ENCODE results near the gene PCBP3.
"Not testable (repeated sequence)": the region's sequence is repeated elsewhere in the genome, so short reads cannot be mapped to it uniquely, and the experiment has no call there.

PCBP3 gene

GRCh38 chr21:45883090-45883489 is 239.6 kb downstream of the PCBP3 start:
- DNase-seq = no peak

DNA sequence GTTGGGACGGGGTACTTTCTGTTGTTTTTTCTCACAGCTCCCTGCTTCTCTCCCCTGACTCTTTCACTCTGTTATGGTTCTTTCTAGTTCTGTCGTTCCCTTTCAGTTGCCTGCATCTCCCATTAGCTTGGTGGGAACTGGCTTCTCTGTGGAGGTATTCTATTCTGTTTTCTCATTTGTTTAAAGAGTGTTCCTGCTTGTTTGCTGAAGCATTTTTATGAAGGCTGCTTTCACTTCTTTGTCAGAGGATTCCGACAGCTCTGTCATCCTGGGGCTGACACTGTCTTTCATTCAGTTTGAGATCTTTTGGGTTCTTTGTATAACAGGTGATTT is 242.0 kb downstream of the PCBP3 start:
- no peak for DNase-seq

GRCh38 chr21:45885930-45886601 is 242.5 kb downstream of the PCBP3 start:
- peak; percentile 17 for DNase-seq

- no peak for DNase-seq
Measured at GRCh38 chr21:45886610-45887026, 243.1 kb downstream of the PCBP3 start.

DNA sequence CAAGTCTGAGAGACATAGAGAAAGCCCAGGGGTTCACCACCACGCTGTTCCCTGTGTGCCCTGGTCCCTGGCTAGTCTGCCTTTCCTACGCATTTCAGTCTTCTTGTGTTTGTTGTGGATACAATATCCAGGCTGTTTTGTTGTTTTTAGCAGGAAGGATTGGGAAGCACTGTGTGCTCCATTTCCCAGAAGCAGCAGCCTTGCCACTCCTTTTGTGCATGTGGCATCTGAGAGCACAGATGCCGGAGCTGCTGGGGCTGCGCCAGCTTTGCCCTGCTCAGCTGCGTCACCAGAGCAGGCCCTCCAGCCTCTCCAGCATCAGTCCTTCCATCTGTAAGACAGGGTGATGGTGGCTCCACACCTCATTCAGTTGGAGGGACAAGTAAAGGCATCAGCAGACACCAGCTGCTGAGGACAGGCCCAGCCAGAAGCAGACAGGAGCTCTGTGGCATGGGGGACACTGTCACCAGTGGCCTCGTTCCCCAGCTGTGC is 243.6 kb downstream of the PCBP3 start:
- DNase-seq = no peak

DNA sequence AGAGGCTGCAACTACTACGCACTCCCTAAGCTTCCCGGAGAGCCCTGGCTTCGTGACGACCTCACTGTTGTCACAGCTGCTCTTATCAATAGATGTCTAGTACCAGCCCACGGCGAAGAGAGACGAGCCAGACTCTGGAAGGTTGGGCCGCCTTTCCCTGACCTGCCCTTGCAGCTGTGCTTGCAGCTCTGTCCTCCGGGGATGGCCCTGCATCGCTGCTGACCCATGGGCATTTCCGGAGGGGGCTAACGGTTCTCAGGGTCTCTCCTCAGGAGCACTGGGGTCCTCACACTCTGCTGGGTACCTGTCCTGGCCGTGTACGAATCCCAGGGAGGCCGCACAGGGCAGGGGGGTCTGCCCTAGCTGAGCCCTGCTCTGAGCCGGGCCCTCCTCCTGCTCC is 244.3 kb downstream of the PCBP3 start:
- no peak for DNase-seq

DNA sequence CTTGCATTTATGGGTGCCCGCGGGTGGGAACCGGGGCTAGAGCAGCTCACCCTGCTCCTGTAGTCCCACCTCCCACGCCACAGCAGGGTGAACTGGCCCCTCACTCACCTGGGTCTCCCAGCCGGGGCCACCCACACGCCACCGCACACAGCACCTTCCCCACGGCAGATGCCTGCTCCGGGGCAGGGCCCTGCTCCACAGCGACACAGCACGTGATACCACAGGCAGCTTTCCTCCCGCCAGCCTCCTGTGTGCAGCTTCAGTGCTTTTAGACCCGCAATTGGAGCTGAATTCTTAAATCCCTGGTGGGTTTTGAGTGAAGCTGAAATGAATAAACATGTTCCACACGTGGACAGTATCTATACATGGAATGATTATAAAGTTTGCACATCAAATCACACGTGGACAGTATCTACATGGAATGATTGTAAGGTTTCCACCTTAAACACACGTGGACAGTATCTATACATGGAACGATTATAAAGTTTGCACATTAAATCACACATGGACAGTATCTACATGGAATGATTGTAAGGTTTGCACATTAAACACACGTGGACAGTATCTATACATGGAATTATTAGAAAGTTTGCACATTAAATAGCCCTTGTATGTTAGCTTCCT is 245.0 kb downstream of the PCBP3 start:
- DNase-seq = no peak

DNA sequence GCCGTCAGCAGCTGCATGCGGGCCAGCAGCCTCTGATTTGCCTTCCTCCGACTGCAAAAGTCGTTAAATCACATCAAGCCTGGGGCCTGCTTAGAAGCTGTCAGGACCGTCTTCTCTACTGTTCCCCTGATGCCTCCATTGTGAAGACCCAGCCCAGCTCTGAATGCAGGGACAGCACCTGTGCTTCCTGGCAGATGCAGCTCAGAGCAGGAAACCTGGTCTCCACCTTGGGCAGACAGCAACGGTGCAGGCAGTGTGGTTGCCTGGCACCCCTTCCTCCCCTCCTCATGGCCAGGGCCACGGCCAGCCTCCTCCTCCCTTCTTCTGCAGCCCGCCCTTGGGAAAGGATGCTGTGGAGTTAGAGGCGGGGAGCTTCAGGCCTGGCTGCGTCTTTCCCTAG is 245.7 kb downstream of the PCBP3 start:
- DNase-seq = no peak

DNA sequence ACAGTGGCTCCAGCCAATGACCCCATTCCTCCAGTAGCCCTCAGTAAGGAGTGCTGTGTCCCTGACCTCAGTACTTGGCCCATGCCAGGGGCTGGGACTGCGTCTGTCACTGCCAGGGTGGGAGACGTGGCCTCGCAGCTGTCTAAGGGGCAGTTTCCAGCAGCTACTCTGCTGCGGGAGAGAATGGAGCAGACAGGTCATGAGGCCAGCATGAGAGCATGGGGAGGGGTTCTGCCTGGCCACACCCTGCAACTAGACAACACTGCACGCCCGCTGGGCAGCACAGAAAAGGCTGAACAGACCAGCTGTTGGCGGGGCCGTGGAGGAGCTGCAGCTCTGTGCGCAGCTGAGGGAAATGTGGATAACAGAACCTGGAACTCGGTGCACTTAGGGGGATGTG is 246.4 kb downstream of the PCBP3 start:
- DNase-seq = no peak

DNA sequence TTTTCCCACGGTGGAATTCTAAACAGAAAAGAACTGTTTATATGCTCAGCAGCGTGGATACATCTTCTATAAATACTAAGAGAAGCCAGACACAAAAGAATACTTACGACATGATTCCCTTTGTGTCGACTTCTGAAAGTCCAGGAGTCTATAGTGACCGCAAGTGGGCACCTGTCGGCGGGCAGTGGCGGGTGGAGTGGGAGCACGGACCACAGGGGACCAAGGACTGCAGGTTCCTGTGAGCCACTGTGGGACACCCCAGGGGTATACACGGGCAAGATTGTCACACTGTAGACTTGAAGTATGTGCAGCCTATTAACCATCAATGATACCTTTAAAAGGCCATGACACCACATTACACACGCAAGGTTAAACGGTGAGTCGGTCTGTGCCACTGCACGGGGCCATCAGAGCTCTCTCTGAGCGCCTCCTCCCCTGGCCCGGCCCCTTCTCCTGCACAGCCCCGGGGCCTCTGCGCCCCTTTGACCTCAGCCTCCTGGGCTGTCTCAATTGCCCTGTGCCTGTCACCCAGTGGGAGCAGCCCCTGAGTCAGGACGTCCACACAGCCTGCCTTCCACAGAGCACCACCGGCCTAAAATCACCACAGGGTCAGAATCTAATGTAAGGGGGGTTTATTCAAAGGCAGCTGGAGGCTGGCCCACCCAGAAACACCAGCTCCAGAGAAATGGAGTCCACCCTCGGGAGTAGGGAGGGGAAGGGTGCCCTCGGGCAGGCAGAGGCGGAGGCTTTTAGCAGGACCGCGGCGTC is 248.0 kb downstream of the PCBP3 start:
- no peak for DNase-seq

GRCh38 chr21:45892156-45892915 is 248.8 kb downstream of the PCBP3 start:
- no peak for DNase-seq

DNA sequence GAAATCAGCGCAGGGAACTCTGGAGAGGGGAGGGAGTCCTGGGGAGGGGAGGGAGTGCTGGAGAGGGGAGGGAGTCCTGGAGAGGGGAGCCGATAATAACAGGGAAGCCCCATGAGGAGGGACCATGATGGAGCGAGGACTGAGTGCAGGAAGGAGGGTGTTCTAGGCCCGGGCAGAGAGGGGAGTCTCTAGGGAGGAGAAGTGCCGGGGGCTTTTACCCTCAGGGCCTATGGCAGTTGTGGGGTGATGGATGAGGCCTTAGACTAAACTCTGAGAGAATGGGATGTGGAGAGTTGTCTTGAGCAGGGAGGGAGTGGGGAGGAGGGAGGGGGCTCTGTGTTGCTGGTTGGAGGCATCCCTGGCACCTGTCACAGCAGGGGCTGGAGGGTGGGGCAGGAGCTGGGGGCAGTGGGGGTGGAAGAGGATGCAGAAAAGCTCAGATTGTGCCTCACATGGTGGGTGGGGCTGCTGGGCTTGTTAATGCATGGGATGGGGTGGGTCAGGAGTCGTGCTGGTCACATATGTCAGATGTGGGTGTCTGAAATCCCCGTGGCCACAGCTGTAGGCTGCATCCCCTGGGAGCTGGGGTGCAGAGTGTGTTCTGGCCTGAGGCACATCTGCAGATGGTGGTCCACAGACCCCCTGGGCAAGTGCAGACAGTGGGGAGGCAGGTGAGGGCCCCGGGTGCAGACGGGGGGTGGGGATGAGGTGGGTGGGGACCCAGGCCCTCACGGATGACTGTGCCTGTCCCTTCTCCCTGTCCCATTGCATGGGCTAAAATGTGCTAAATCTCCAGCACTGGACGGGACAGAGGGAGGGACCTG is 249.6 kb downstream of the PCBP3 start:
- DNase-seq = no peak

DNA sequence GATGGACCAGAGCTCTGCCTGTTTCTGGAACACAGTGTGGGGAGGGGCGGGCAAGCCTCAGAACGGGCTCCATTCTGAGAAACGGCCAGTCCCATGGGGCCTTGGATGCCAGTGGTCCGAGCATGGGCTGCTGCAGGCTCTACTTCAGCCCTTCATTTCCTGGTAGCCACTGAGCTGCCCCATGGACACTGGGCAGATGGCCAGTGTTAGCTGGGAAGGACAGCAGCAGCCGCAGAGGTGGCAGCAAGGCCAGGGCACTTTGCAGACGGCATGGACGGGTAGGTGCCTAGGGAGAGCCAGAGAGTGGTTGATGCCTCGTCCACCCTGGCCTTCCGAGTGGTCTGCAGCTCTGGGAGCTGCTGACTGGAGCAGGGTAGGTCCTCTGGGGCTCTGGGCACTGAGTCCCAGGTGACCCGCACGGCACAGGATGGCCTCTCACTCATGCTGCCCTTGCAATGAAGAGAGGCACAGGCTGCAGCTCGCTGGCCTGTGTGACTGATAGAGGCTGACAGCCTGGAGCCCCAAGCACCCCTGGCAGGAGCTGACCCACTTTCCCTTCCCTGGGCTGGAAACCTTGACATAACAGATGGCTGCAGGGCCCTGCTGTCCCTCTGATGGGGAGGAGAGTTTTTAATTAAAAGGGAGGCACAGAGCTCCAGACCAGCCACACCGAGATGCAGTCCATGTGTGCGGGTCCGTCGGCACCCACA is 250.4 kb downstream of the PCBP3 start:
- no peak for DNase-seq

- DNase-seq = no peak
Measured at GRCh38 chr21:45894450-45894825, 250.9 kb downstream of the PCBP3 start.

GRCh38 chr21:45894906-45895777 is 251.6 kb downstream of the PCBP3 start:
- no peak for DNase-seq

GRCh38 chr21:45895778-45896370 is 252.3 kb downstream of the PCBP3 start:
- DNase-seq = no peak

DNA sequence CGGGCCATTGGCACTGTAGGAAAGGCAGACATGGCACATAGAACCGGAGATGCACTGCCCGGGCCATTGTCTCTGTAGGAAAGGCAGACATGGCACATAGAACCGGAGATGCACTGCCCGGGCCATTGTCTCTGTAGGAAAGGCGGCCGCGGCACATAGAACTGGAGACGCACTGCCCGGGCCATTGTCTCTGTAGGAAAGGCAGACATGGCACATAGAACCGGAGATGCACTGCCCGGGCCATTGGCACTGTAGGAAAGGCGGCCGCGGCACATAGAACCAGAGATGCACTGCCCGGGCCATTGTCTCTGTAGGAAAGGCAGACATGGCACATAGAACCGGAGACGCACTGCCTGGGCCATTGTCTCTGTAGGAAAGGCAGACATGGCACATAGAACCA is 252.9 kb downstream of the PCBP3 start:
- not testable (repeated sequence) for DNase-seq

GRCh38 chr21:45897191-45898027 is 253.9 kb downstream of the PCBP3 start:
- no peak for DNase-seq

GRCh38 chr21:45898028-45898350 is 254.5 kb downstream of the PCBP3 start:
- no peak for DNase-seq

Data from T-helper 9 cell (primary cell).